GM21786 (cell line): ENCODE data around the gene ADIPOR1.

Source experiments
- ATAC-seq: cut with Tn5 transposase; IDR thresholded peaks from one replicate; pipeline ENCODE4 v1.9.1; 2021; ENCODE audit not compliant: unreplicated experiment

Gene ADIPOR1

GRCh38 chr1:202974856-202975255, 16.7 kb upstream of the ADIPOR1 start:
- no peak for ATAC-seq

GRCh38 chr1:202972046-202972445, 13.9 kb upstream of the ADIPOR1 start:
- no peak for ATAC-seq

GRCh38 chr1:202968895-202969295, 10.8 kb upstream of the ADIPOR1 start:
- ATAC-seq = peak; percentile 59

GRCh38 chr1:202968351-202968750, 10.2 kb upstream of the ADIPOR1 start:
- ATAC-seq = no peak

GRCh38 chr1:202967684-202968281, 9.7 kb upstream of the ADIPOR1 start:
- ATAC-seq = peak; percentile 18

GRCh38 chr1:202966006-202966898, 8.1 kb upstream of the ADIPOR1 start:
- ATAC-seq = no peak

GRCh38 chr1:202965422-202965821, 7.3 kb upstream of the ADIPOR1 start:
- no peak for ATAC-seq

- no peak for ATAC-seq
These were observed 6.8 kb upstream of the ADIPOR1 start for GRCh38 chr1:202964791-202965410.

GRCh38 chr1:202961220-202961880, 3.2 kb upstream of the ADIPOR1 start:
- ATAC-seq = no peak

GRCh38 chr1:202959276-202959620, 1.1 kb upstream of the ADIPOR1 start:
- no peak for ATAC-seq

- no peak for ATAC-seq
These were observed 598 bp upstream of the ADIPOR1 start for GRCh38 chr1:202958544-202959275.

- ATAC-seq = no peak
These were observed 1.1 kb downstream of the ADIPOR1 start for GRCh38 chr1:202956969-202957368.

GRCh38 chr1:202954057-202954745, 3.9 kb downstream of the ADIPOR1 start:
- no peak for ATAC-seq

- ATAC-seq = no peak
These were observed 4.7 kb downstream of the ADIPOR1 start for GRCh38 chr1:202953392-202953791.

- no peak for ATAC-seq
These were observed 5.3 kb downstream of the ADIPOR1 start for GRCh38 chr1:202952818-202953217.

- ATAC-seq = no peak
These were observed 6.0 kb downstream of the ADIPOR1 start for GRCh38 chr1:202952099-202952498.

GRCh38 chr1:202951437-202951836, 6.7 kb downstream of the ADIPOR1 start:
- ATAC-seq = no peak

GRCh38 chr1:202945483-202945882, 12.6 kb downstream of the ADIPOR1 start:
- no peak for ATAC-seq

GRCh38 chr1:202944438-202944921, 13.6 kb downstream of the ADIPOR1 start:
- no peak for ATAC-seq

- ATAC-seq = no peak
These were observed 15.7 kb downstream of the ADIPOR1 start for GRCh38 chr1:202942426-202942825.
